Measurements from ENCODE around the gene CSF2RB.
A peak's percentile ranks its signal among the peaks of the same experiment; 100 is the strongest.

The CSF2RB gene

DNA sequence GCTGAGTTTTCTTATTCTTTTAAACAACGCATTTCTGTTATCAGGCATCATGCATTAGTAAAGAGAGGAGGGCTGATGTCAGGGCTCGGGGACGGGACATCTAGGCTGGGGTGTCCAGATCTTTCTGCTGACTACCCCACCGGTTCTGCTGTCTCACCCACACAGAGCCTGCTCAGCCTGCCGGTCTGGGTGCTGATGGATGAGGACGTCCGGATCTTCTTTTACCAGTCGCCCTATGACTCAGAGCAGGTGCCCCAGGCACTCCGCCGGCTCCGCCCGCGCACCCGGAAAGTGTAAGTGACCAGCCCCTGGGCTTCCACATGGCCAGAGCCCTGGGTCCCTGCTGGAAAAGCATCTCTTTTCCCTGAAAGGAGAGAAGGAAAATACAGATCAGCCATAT is 43.2 kb upstream of the CSF2RB start:
- Histone ChIP-seq H3K27ac (no peak overlapping the region), H3K4me3 (no peak overlapping the region)
- TF ChIP-seq, protein P1, sequence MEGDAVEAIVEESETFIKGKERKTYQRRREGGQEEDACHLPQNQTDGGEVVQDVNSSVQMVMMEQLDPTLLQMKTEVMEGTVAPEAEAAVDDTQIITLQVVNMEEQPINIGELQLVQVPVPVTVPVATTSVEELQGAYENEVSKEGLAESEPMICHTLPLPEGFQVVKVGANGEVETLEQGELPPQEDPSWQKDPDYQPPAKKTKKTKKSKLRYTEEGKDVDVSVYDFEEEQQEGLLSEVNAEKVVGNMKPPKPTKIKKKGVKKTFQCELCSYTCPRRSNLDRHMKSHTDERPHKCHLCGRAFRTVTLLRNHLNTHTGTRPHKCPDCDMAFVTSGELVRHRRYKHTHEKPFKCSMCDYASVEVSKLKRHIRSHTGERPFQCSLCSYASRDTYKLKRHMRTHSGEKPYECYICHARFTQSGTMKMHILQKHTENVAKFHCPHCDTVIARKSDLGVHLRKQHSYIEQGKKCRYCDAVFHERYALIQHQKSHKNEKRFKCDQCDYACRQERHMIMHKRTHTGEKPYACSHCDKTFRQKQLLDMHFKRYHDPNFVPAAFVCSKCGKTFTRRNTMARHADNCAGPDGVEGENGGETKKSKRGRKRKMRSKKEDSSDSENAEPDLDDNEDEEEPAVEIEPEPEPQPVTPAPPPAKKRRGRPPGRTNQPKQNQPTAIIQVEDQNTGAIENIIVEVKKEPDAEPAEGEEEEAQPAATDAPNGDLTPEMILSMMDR (IDR thresholded peaks at IDR 0.05), result no peak
- no peak for DNase-seq (ENCODE audit: low spot score)

- no peak for DNase-seq (ENCODE audit: low spot score)
- Histone ChIP-seq H3K27ac (no peak overlapping the region), H3K4me3 (no peak overlapping the region)
- TF ChIP-seq, protein P1 (IDR thresholded peaks at IDR 0.05), result no peak
Observed at GRCh38 chr22:36871669-36872081, 41.8 kb upstream of the CSF2RB start.

DNA sequence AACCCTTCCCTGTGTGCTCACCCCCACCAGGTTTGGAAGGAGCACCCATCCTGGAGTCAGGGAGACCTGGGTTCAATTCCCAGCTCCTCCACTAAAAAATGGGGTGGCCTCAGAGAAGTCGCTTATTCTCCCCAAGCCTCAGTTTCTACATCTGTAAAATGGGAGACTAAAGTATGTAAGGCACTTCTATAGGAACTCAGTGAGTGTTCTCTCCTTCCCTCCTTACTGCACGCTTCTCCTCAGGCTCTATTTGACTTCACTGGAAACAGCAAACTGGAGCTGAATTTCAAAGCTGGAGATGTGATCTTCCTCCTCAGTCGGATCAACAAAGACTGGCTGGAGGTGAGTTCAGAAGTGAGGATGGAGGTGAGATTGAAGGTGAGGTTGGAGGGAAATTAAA is 41.3 kb upstream of the CSF2RB start:
- DNase-seq (ENCODE audit: low spot score), result peak; percentile 11
- TF ChIP-seq, protein P1 (IDR thresholded peaks at IDR 0.05), result no peak
- no peak overlapping the region for H3K27ac ChIP-seq

GRCh38 chr22:36872866-36873498 is 40.4 kb upstream of the CSF2RB start:
- DNase-seq (ENCODE audit: low spot score), result no peak
- TF ChIP-seq, protein P1 (IDR thresholded peaks at IDR 0.05), result no peak
- Histone ChIP-seq H3K27ac (no peak overlapping the region), H3K4me3 (no peak overlapping the region)

More for the DNA sequence above, 41.3 kb upstream of the CSF2RB start:
- no peak overlapping the region for H3K4me3 ChIP-seq

GRCh38 chr22:36873614-36874308 is 39.7 kb upstream of the CSF2RB start:
- H3K4me3 ChIP-seq, result no peak overlapping the region
- peak; percentile 68 for DNase-seq (ENCODE audit: low spot score)
- TF ChIP-seq, protein P1 (IDR thresholded peaks at IDR 0.05), result no peak
- peak overlapping the region in 1 of 2 donors; percentile 41 for H3K27ac ChIP-seq

DNA sequence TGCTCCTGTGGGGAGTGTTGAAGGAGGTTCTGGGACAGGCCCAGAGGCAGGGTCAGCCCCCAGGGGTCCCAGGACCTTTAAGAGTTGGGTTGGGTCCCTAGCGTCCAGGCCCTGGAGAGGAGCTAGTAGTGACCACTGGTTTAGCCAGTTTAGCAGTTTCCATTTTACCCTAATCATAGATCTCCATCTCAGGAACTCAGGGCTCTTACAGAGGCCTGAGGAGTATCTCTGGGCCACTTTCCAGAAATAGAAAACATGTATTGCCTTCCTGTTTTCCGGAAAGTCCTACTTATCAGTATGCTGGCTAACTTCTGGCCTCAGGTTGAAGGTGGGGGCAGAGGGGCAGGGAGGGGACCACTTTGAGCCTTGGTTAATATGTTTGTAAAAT is 39.1 kb upstream of the CSF2RB start:
- Histone ChIP-seq H3K4me3 (no peak overlapping the region), H3K27ac (peak overlapping the region in 1 of 2 donors; percentile 41)
- no peak for DNase-seq (ENCODE audit: low spot score)
- TF ChIP-seq, protein P1 (IDR thresholded peaks at IDR 0.05), result no peak

DNA sequence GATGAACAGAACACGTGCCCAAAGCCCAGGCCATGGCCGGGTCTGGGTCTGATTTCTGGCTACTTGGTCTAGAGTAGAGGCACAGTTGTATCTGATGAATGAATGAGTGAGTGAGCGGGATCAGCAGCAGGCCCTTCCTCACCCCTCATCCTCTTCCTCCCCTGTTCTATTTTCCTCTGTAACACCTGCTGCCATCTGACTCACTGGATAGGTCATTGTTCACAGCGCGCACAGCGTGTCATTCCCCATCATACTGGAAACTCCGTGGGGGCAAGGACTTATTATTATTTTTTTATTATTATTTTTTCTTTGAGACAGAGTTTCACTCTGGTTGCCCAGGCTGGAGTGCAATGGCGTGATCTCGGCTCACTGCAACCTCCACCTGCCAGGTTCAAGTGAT is 38.7 kb upstream of the CSF2RB start:
- DNase-seq (ENCODE audit: low spot score), result peak; percentile 33
- peak overlapping the region in 1 of 2 donors; percentile 41 for H3K27ac ChIP-seq
- H3K4me3 ChIP-seq, result no peak overlapping the region
- TF ChIP-seq, protein P1 (IDR thresholded peaks at IDR 0.05), result no peak
